SK-N-SH treated with all-trans-retinoic acid at 6 μM for 48 hours (cell line): Measurements from ENCODE around the gene VCAM1.

Experiments used
- CREB5 ChIP-seq: fragments of 250-450 bp; sonication (Bioruptor Pico); IDR thresholded peaks from 2 replicates; pipeline ENCODE4 v1.5.1; 2020; ENCODE audit warnings: low read depth, mild to moderate bottlenecking, moderate library complexity
- ISL1 ChIP-seq: fragments of 250-450 bp; sonication (Bioruptor Pico); IDR thresholded peaks from 2 replicates; pipeline ENCODE4 v2.1.2; 2022; ENCODE audit warnings: mild to moderate bottlenecking, moderate library complexity
- ZFP30 ChIP-seq: fragments of 450-650 bp; formaldehyde crosslinking; IDR thresholded peaks from 2 replicates; pipeline ENCODE4 v1.5.0; 2022; ENCODE audit warnings: mild to moderate bottlenecking, moderate library complexity
- ZNF70 ChIP-seq: fragments of 450-650 bp; formaldehyde crosslinking; IDR thresholded peaks from 2 replicates; pipeline ENCODE4 v1.5.0; 2020; ENCODE audit warnings: mild to moderate bottlenecking, moderate library complexity

- TF ChIP-seq ZFP30 (no peak), ZNF70 (no peak), CREB5 (no peak), ISL1 (no peak)
Measured at GRCh38 chr1:100700586-100700985, 19.0 kb upstream of the VCAM1 start.
